Measurements from ENCODE around the gene TFPI.

DNA sequence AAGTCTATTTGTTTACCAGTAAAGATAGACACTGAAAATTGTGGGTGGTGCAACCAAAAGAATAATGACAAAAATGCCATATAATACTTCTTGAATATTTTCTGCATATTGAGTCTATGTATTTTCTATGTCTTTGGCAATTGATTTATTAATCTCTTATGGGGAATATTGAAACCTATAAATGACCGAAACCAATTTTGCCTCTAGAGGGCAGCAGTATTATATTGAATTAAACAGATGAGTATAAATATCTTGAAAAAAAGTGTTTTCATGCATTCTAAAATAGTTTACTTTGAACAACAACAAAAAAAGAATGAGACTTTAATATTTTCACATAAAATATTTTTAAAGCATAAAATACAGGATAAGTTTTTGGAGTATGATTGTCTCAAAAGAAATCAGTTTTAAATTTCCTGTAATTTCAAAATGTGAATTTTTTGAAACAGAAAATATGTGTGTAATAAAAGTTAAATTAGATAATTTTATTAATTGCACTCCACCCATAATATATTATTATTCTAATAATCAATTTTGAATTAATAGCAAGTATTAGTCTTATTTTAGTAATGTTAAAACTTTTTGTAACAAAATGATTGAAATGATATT, 56.3 kb downstream of the TFPI start:
- TF ChIP-seq, protein P1, sequence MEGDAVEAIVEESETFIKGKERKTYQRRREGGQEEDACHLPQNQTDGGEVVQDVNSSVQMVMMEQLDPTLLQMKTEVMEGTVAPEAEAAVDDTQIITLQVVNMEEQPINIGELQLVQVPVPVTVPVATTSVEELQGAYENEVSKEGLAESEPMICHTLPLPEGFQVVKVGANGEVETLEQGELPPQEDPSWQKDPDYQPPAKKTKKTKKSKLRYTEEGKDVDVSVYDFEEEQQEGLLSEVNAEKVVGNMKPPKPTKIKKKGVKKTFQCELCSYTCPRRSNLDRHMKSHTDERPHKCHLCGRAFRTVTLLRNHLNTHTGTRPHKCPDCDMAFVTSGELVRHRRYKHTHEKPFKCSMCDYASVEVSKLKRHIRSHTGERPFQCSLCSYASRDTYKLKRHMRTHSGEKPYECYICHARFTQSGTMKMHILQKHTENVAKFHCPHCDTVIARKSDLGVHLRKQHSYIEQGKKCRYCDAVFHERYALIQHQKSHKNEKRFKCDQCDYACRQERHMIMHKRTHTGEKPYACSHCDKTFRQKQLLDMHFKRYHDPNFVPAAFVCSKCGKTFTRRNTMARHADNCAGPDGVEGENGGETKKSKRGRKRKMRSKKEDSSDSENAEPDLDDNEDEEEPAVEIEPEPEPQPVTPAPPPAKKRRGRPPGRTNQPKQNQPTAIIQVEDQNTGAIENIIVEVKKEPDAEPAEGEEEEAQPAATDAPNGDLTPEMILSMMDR (IDR thresholded peaks at IDR 0.05; ENCODE audit: extremely low read depth in 1 of 2, insufficient read depth in 1 of 2, low read depth in 1 of 2, low read length in 2 of 2): peak; percentile 18 to 29
- no peak for TF ChIP-seq POLR2A (IDR thresholded peaks at IDR 0.05; ENCODE audit: low read depth, low read length)
- no peak for TF ChIP-seq FOS (IDR thresholded peaks at IDR 0.05; ENCODE audit: borderline replicate concordance, insufficient read depth, low read length)
- no peak for TF ChIP-seq POLR2AphosphoS5 (IDR thresholded peaks at IDR 0.05; ENCODE audit: insufficient read depth, low read depth, low read length)
- TF ChIP-seq EZH2 (IDR thresholded peaks at IDR 0.05; ENCODE audit: borderline replicate concordance, low read depth, low read length, severe bottlenecking): no peak
- TF ChIP-seq, protein P2, sequence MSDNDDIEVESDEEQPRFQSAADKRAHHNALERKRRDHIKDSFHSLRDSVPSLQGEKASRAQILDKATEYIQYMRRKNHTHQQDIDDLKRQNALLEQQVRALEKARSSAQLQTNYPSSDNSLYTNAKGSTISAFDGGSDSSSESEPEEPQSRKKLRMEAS (IDR thresholded peaks at IDR 0.05; ENCODE audit: insufficient read depth, insufficient read length): no peak
- no peak for TF ChIP-seq JUN (IDR thresholded peaks at IDR 0.05; ENCODE audit: borderline replicate concordance, insufficient read depth, insufficient read length, low read depth)
- TF ChIP-seq MYC (IDR thresholded peaks at IDR 0.05; ENCODE audit: low read depth, low read length): no peak
